Suprapubic skin (tissue), 4 donors: ENCODE results near the gene TCP11L1.

Experiments
- EP300 ChIP-seq: sonication (generic); formaldehyde crosslinking; IDR thresholded peaks from one replicate; pipeline ENCODE4 v1.6.1; 2017; ENCODE audit warnings: antibody characterized with exemption
- POLR2A ChIP-seq, 2 donors: fragments of 450-650 bp; IDR thresholded peaks; one replicate each; pipeline ENCODE4 v1.6.1; 2017; ENCODE audit warnings: antibody characterized with exemption in 2 of 2, mild to moderate bottlenecking in 2 of 2, moderate library complexity in 2 of 2
- POLR2AphosphoS5 ChIP-seq, 3 donors: sonication (generic); formaldehyde crosslinking; IDR thresholded peaks; one replicate each; pipeline ENCODE4 v1.6.1; 2017; ENCODE audit warnings: antibody characterized with exemption in 3 of 3
- TF ChIP-seq, protein P1 (sequence below), 2 donors: fragments of 200-600 bp in 1 of 2; fragments of 450-650 bp in 1 of 2; sonication (generic) in 1 of 2; IDR thresholded peaks; one replicate each; pipeline ENCODE4 v1.5.1; 2016 to 2019; ENCODE audit warnings: antibody characterized with exemption in 2 of 2, mild to moderate bottlenecking in 1 of 2, moderate library complexity in 1 of 2

DNA sequence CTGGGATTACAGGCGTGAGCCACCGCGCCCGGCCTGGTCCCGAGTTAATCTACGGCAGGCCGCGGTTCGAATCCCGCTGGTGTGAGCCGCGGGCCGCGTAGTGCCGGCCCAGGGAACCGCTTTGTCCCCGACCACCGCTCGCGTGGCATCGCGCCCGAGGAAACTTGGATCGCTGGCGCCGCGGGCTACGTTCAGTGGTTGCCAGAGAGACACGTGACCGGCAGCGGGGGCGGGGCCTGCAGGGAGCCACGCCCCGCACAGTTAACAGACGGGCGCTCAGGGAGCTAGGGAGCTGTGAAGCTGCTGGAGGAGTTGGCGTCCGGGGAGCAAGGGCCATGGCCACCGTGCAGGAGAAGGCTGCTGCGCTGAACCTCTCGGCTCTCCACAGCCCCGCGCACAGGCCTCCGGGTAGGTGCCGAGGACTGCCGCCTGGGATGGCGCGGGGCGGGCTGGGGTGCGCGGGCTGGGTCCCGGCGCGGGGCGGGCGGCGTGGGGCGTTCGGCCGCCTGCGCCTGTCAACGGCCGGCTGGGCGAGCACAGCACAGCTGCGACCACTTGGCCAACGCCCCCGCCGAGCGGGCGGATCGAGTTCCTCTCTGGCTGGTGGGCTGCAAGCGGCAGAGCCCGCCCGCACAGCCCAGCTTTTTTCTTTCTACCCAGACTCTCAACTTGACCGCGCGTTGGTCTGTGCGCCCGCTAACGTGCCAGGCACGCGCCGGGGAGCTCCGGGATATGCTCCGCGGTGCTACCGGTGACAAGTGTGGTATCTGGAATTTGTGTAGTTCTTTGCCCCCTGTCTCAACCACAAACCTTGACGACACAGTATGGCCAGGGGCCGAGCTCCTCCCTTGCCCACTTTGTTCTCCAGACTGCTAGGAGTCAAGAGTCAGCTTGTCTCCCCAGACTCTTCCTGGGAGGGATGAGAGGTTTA is 23.5 kb upstream of the TCP11L1 start, which contains the start of gene DEPDC7:
- TF ChIP-seq, protein P1, sequence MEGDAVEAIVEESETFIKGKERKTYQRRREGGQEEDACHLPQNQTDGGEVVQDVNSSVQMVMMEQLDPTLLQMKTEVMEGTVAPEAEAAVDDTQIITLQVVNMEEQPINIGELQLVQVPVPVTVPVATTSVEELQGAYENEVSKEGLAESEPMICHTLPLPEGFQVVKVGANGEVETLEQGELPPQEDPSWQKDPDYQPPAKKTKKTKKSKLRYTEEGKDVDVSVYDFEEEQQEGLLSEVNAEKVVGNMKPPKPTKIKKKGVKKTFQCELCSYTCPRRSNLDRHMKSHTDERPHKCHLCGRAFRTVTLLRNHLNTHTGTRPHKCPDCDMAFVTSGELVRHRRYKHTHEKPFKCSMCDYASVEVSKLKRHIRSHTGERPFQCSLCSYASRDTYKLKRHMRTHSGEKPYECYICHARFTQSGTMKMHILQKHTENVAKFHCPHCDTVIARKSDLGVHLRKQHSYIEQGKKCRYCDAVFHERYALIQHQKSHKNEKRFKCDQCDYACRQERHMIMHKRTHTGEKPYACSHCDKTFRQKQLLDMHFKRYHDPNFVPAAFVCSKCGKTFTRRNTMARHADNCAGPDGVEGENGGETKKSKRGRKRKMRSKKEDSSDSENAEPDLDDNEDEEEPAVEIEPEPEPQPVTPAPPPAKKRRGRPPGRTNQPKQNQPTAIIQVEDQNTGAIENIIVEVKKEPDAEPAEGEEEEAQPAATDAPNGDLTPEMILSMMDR (IDR thresholded peaks at IDR 0.05), result no peak
- TF ChIP-seq POLR2A (IDR thresholded peaks at IDR 0.05) (no peak), POLR2AphosphoS5 (IDR thresholded peaks at IDR 0.05) (no peak), EP300 (no peak)
